ENCODE results near the gene DDX1. TPM values are rescaled to one million over a fixed set of nuclear protein-coding genes. Genes with fewer than 3 reads are reported as not detected.

The DDX1 gene
- total RNA-seq, 2 donors from 2014 or later = 116 to 126 TPM

- Histone ChIP-seq H3K4me1 (ENCODE audit: control insufficient read depth, insufficient read depth, low read length) (no peaks in the 10 kb centered on the region), H3K27ac (ENCODE audit: low read depth, low read length) (no peak overlapping the region), H3K4me3 (ENCODE audit: low read length) (no peak overlapping the region), H3K9ac (ENCODE audit: extremely low read depth, low read length, poor library complexity, severe bottlenecking) (no peak overlapping the region), H3K9me3 (ENCODE audit: control insufficient read depth, low read length) (peaks cover 9% of the 10 kb centered on the region), H3K36me3 (ENCODE audit: control insufficient read depth, insufficient read depth, low read length) (peaks cover 81% of the 10 kb centered on the region), H3K27me3 (ENCODE audit: control insufficient read depth, insufficient read depth, low read length, poor library complexity, severe bottlenecking) (no peaks in the 10 kb centered on the region)
- peaks cover 12% of the 10 kb centered on the region for H3K9me3 Mint-ChIP-seq
- H3K36me3 Mint-ChIP-seq (ENCODE audit: low read depth) = peaks cover 56% of the 10 kb centered on the region
- H3K27me3 Mint-ChIP-seq (ENCODE audit: insufficient read depth) = no peaks in the 10 kb centered on the region
- H3K4me3 Mint-ChIP-seq = no peak overlapping the region
- H3K27ac Mint-ChIP-seq = no peak overlapping the region
- DNase-seq = no peak
- 92 to 94% methylated on average over 2 to 3 of the region's 3 CpGs for WGBS, 2 experiments (ENCODE audit: insufficient coverage in 1 of 2, insufficient read length in 1 of 2)
- TF ChIP-seq CTCF (conservative IDR thresholded peaks at IDR 0.05) = no peak
- no peaks in the 10 kb centered on the region for H3K4me1 Mint-ChIP-seq
Measured at GRCh38 chr2:15616850-15617777, 25.4 kb downstream of the DDX1 start.

- no peak for TF ChIP-seq CTCF (conservative IDR thresholded peaks at IDR 0.05)
- Mint-ChIP-seq H3K27me3 (ENCODE audit: insufficient read depth) (no peaks in the 10 kb centered on the region), H3K27ac (no peak overlapping the region), H3K9me3 (peaks cover 6% of the 10 kb centered on the region), H3K4me3 (no peak overlapping the region), H3K4me1 (no peaks in the 10 kb centered on the region), H3K36me3 (ENCODE audit: low read depth) (peaks cover 61% of the 10 kb centered on the region)
- Histone ChIP-seq H3K9ac (ENCODE audit: extremely low read depth, low read length, poor library complexity, severe bottlenecking) (no peak overlapping the region), H3K27me3 (ENCODE audit: control insufficient read depth, insufficient read depth, low read length, poor library complexity, severe bottlenecking) (no peaks in the 10 kb centered on the region), H3K36me3 (ENCODE audit: control insufficient read depth, insufficient read depth, low read length) (peaks cover 89% of the 10 kb centered on the region), H3K4me1 (ENCODE audit: control insufficient read depth, insufficient read depth, low read length) (no peaks in the 10 kb centered on the region), H3K9me3 (ENCODE audit: control insufficient read depth, low read length) (peaks cover 7% of the 10 kb centered on the region), H3K4me3 (ENCODE audit: low read length) (no peak overlapping the region), H3K27ac (ENCODE audit: low read depth, low read length) (no peak overlapping the region)
- DNase-seq = no peak
- 99 to 100% methylated on average over 2 to 4 of the region's 4 CpGs for WGBS, 2 experiments (ENCODE audit: insufficient coverage in 1 of 2, insufficient read length in 1 of 2)
Measured at GRCh38 chr2:15617778-15618448, 26.2 kb downstream of the DDX1 start.

- 96 to 97% methylated on average over 6 to 16 of the region's 16 CpGs for WGBS, 2 experiments (ENCODE audit: insufficient coverage in 1 of 2, insufficient read length in 1 of 2)
- H3K9me3 ChIP-seq (ENCODE audit: control insufficient read depth, low read length) = peaks cover 4% of the 10 kb centered on the region
- peaks cover 2% of the 10 kb centered on the region for H3K9me3 Mint-ChIP-seq
- no peak for DNase-seq
- H3K36me3 ChIP-seq (ENCODE audit: control insufficient read depth, insufficient read depth, low read length) = peaks cover 89% of the 10 kb centered on the region
- no peak for TF ChIP-seq CTCF (conservative IDR thresholded peaks at IDR 0.05)
- no peak overlapping the region for H3K4me3 Mint-ChIP-seq
- H3K27ac Mint-ChIP-seq = no peak overlapping the region
- H3K9ac ChIP-seq (ENCODE audit: extremely low read depth, low read length, poor library complexity, severe bottlenecking) = no peak overlapping the region
- no peak overlapping the region for H3K27ac ChIP-seq (ENCODE audit: low read depth, low read length)
- no peaks in the 10 kb centered on the region for H3K27me3 ChIP-seq (ENCODE audit: control insufficient read depth, insufficient read depth, low read length, poor library complexity, severe bottlenecking)
- H3K4me3 ChIP-seq (ENCODE audit: low read length) = no peak overlapping the region
- H3K4me1 ChIP-seq (ENCODE audit: control insufficient read depth, insufficient read depth, low read length) = no peaks in the 10 kb centered on the region
- peaks cover 60% of the 10 kb centered on the region for H3K36me3 Mint-ChIP-seq (ENCODE audit: low read depth)
- no peaks in the 10 kb centered on the region for H3K4me1 Mint-ChIP-seq
- H3K27me3 Mint-ChIP-seq (ENCODE audit: insufficient read depth) = no peaks in the 10 kb centered on the region
Measured at GRCh38 chr2:15618449-15618855, 26.8 kb downstream of the DDX1 start.

Measured in endodermal cell (in vitro differentiated cells).